Erythroblast (primary cell): ENCODE measurements around the gene EXT2.

Experiments
- DNase-seq, 2 experiments: peaks; one replicate each; lab custom pipeline; 2025; lab: John Stamatoyannopoulos, UW
- GATA1 ChIP-seq: IDR thresholded peaks from 2 replicates; pipeline ENCODE4 v1.6.1; 2011; ENCODE audit warnings: low read depth, mild to moderate bottlenecking, control low read depth, low read length, moderate library complexity
- POLR2A ChIP-seq: IDR thresholded peaks from 2 replicates; pipeline ENCODE4 v1.6.1; 2011; ENCODE audit warnings: mild to moderate bottlenecking, low read length

Gene EXT2

GRCh38 chr11:44130751-44131150, 35.3 kb downstream of the EXT2 start:
- TF ChIP-seq GATA1: no peak
- no peak for DNase-seq

- DNase-seq: peak; percentile 10 to 27
- TF ChIP-seq GATA1 (no peak), POLR2A (no peak)
These were observed 38.0 kb downstream of the EXT2 start for GRCh38 chr11:44133335-44133946.

GRCh38 chr11:44134625-44135024, 39.1 kb downstream of the EXT2 start:
- DNase-seq: no peak
- no peak for TF ChIP-seq POLR2A
- no peak for TF ChIP-seq GATA1

GRCh38 chr11:44136176-44136945, 40.9 kb downstream of the EXT2 start:
- no peak for DNase-seq
- TF ChIP-seq POLR2A: no peak
- TF ChIP-seq GATA1: no peak

GRCh38 chr11:44137057-44137456, 41.6 kb downstream of the EXT2 start:
- TF ChIP-seq POLR2A (no peak), GATA1 (no peak)
- no peak for DNase-seq

GRCh38 chr11:44138286-44138685, 42.8 kb downstream of the EXT2 start:
- TF ChIP-seq GATA1 (no peak), POLR2A (no peak)
- no peak for DNase-seq

- no peak for DNase-seq
- TF ChIP-seq POLR2A (no peak), GATA1 (no peak)
These were observed 43.5 kb downstream of the EXT2 start for GRCh38 chr11:44138980-44139379.

DNA sequence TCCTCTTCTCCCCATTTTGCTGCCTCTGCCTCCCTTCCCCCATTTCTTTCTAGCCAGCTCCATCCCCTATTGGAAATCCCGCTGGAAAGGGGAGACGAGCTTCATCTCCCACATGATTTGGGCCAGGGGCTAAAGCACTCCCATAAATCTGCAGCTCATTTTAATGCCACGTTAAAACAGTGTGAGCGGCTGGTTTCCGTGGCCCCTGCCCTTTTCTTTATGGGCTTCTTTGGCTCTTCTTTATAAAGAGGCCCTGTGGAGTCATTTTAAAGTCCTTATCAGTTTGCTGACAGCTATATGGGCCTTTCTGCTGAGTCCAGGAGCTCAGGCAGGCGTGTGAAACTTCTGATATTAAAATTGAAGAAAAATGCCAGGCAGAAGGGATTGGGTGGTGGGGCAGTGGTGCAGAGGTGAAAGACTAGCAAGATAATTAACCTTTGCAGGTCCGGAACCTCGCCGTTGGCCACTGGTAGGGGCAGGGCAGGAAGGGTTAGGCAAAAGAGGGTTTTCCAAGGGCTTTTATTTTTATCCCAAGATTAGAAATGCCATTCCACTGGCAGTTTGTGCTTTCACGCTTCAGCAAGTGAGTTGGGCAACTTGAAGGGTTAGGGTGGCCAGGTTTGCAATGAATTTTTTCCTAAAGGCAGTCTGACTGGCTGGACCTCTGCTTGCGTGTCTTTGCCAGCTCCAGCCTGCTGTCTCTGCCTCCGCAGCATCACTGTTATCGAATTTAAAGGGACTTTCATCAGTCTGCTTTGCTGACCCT, 44.3 kb downstream of the EXT2 start:
- TF ChIP-seq POLR2A (no peak), GATA1 (no peak)
- DNase-seq: peak in 1 of 2 experiments; percentile 18

- no peak for DNase-seq
- TF ChIP-seq GATA1: no peak
- TF ChIP-seq POLR2A: no peak
These were observed 44.9 kb downstream of the EXT2 start for GRCh38 chr11:44140372-44140771.

DNA sequence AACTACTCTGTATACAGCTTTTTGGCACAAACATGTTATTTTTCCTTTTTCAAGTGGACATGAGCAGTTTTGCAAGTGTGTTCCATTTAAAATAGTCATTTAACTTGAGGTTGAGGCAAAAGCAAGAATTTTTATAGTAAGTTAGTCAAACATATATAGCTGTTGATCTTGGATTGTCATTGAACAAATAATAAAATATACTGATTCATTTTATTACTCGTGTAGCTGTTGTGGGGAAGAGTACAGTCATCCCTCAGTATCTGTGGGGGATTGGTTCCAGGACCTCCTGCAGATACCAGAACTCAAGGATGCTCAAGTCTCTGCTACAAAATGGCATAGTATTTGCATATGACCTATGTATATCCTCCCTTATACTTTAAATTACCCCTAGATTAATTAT, 45.3 kb downstream of the EXT2 start:
- DNase-seq: no peak
- TF ChIP-seq POLR2A (no peak), GATA1 (no peak)

GRCh38 chr11:44143987-44144909, 48.8 kb downstream of the EXT2 start:
- TF ChIP-seq GATA1 (no peak), POLR2A (no peak)
- no peak for DNase-seq

DNA sequence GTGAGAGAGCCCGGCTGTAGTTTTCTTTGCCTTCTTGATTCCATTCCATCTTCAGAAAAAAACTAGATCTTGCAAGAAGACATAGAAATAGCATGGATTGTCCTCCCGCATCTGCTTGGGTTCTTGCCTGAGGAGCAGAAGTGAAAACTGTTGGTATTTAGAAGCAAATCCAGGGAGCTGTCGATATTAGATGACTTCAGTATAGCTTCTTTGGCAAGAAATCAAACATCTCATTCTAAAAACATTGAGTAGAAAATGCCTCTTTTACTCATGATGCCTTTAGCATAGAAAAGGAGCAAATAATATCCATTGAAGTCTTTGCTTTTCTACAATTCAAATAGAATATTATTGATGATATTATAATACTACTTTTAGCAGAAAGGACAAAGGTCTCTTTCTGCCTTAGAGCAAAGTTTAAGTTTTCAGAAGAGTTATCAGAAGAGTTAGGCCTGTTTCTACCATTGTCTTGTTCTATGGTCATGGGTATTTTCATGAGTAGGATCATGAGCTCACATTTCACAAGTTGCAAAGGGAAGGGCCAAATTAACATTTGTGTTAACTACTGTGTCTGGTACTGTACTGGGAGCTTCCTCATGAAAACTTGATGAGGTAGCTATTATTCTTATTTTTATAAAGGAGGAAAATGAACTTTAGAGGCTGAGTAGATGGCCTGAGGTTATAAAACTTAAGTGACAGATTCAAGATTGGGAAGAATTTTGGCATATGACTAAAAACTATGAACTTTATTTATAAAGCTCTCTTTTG, 49.7 kb downstream of the EXT2 start:
- no peak for DNase-seq
- TF ChIP-seq POLR2A: no peak
- TF ChIP-seq GATA1: no peak

DNA sequence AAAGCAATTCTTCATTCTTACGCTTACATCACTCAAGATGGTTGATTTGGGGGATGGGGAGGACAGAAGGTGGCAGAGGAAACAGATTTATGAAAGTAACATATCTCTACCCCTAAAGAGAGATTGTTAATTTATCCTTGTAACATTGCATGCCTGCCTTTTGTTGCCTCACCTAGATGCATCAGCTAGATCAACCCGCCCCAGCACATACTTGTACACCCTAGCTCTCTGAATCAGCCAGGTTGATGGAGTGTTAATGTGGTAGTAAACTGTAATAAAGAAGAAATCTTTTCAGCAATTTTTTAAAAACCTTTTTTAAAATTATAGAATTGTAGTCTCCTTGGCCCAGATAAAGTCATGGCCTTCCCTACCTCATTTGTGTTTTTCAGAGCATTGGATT, 51.5 kb downstream of the EXT2 start:
- DNase-seq: no peak
- TF ChIP-seq GATA1 (no peak), POLR2A (no peak)
